ENCODE results near the gene TEX13D.
"Not testable (repeated sequence)": the region's sequence is repeated elsewhere in the genome, so short reads cannot be mapped to it uniquely, and the experiment has no call there.

The TEX13D gene

GRCh38 chrX:124332481-124333424 lies at the start of gene TEX13D:
Gene TEX13D, plus strand, starts transcription at chrX:124332660. Its CDS starts 258 bp downstream, at chrX:124332918.
- DNase-seq: no peak

GRCh38 chrX:124289443-124289842 lies 43.0 kb upstream of the TEX13D start:
- DNase-seq: no peak

GRCh38 chrX:124293810-124294209 lies 38.6 kb upstream of the TEX13D start:
- DNase-seq: no peak

- not testable (repeated sequence) for DNase-seq
These were observed 33.1 kb upstream of the TEX13D start for GRCh38 chrX:124299323-124299722.

GRCh38 chrX:124300405-124300804 lies 32.1 kb upstream of the TEX13D start:
- no peak for DNase-seq

- DNase-seq: no peak
These were observed 25.1 kb upstream of the TEX13D start for GRCh38 chrX:124307253-124307907.

GRCh38 chrX:124325732-124326131 lies 6.7 kb upstream of the TEX13D start:
- DNase-seq: no peak

- no peak for DNase-seq
These were observed 3.7 kb upstream of the TEX13D start for GRCh38 chrX:124328765-124329164.

GRCh38 chrX:124333862-124334261 lies 1.4 kb downstream of the TEX13D start:
- no peak for DNase-seq

DNA sequence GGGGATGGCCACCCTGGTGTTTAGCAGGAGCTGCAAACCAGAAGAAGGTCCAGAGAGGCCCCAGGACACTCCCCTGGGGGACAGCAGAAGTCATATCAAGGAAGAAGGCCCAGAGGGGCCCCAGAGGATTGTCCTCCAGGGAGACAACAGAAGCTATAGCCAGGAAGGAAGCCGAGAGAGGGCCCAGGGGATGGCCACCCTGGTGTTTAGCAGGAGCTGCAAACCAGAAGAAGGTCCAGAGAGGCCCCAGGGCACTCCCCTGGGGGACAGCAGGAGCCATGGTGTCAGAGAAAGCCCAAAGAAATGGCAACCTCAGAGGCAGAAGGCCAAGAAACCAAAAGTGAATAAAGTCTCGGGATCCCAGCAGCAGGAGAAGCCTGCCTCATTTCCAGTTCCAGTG lies 2.1 kb downstream of the TEX13D start:
- not testable (repeated sequence) for DNase-seq

GRCh38 chrX:124335598-124335997 lies 3.1 kb downstream of the TEX13D start:
- no peak for DNase-seq

DNA sequence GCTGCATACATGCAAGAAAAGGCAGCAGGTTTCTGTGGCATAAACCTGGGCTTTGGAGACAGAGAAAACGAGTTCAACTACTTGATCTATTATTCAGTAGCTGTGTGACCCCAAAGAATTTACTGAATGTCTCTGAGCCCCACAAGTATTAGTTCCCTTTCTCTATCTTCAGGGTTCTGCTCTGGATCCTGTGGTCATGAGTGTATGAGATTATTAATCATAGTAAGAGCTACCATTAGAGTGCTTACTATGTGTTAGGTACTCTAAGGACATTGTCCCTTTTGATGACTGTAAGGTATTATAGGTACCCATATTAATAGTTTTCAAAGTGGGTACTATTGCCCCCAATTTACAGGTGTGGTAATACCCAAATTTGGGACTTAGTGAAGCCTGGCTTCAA lies 5.5 kb downstream of the TEX13D start:
- DNase-seq: no peak

DNA sequence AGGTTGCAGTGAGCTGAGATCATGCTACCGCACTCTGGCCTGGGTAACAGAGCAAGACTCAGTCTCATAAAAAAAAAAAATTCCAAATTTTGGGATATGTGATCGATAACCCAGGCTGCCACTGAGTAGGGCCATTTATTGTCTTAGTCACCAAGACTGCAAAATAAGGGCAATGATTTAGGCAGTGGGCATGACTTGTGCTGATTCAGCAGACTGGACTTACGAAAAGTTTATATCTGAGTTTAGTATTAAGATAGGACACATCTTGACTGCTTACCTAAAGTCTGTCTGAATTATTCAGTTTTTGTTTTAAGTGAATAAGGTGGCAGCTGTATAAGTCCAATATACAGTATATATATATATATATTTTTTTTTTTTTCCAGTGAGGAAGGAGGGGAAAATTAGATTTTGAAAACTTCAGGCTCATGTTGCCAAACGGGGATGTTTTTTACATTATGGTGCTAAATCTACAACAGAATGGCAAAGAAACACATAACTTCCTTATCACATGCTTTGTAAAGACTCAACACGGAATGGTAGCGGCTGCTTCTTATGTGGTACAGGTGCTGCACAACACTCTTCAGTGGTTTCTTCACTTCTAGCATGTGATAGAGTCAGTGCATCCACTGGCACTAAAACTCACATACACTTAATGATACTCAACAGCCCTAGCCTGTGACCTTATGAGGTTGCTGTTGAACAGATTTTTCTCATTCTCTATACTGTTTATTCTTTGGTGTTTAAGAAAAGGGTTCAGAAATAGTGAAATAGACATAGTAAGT lies 6.5 kb downstream of the TEX13D start:
- DNase-seq: no peak

GRCh38 chrX:124341396-124342132 lies 9.1 kb downstream of the TEX13D start:
- no peak for DNase-seq

- DNase-seq: no peak
These were observed 9.9 kb downstream of the TEX13D start for GRCh38 chrX:124342174-124342867.

DNA sequence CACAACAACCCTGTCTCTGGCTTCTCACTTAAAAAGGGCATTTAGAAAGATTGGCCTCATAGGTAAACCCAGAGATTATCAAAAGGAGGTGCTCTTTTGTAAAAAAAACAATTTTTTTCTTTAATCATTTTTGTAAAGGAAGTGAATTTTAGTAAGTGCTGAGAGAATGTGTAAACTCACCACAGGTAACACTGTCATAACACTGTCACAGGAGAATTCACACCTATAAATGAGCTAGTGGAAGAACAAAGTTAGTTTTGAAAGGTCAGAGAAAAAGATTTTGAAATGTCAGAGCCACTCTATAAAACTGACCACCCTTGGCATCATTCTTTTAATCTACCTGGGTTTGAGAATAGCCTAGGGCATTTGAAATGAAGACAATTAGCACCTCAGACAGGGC lies 10.6 kb downstream of the TEX13D start:
- DNase-seq: no peak

GRCh38 chrX:124344246-124344645 lies 11.8 kb downstream of the TEX13D start:
- DNase-seq: no peak

DNA sequence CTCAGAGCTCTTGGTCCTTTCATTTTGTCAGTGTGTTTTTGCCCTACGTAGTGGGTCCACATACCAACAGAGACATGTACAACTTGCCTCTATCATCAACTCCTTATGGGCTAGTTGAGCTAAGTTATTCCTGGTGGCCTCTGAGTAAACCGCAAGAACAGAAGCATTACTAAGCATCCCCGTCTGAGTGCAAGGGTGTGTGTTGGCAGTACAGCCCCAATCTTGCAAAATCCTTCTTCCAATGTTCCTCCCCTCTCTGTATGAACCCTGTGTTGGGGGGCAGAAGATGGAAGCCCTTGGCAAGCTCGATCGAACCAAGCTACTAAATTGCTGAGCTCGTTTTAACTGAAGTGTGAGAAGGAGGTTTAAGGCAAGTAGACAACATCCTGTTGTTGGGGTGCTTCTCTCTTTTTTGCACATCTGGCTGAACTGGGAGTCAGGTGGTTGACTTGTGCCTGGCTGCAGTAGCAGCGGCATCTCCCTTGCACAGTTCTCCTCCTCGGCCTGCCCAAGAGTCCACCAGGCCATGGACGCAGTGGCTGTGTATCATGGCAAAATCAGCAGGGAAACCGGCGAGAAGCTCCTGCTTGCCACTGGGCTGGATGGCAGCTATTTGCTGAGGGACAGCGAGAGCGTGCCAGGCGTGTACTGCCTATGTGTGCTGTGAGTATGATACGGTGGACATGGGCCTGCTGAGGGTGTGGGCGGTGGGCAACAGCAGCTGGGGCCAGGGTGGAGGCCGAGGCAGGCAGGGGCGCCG lies 13.8 kb downstream of the TEX13D start, which contains the start of gene SH2D1A:
SH2D1A (plus strand) TSS at position 447 of the 760 bp plus-strand sequence; CDS start at position 527, 80 bp downstream.
- peak; percentile 21 for DNase-seq

- no peak for DNase-seq
These were observed 14.4 kb downstream of the TEX13D start for GRCh38 chrX:124346877-124347241.

- DNase-seq: peak; percentile 45
These were observed 14.8 kb downstream of the TEX13D start for GRCh38 chrX:124347242-124347641.

- no peak for DNase-seq
These were observed 15.7 kb downstream of the TEX13D start for GRCh38 chrX:124348182-124348581.
